ENCODE results near the gene PALLD. TPM values are rescaled to one million over a fixed set of nuclear protein-coding genes. Genes with fewer than 3 reads are reported as not detected.

PALLD gene
- total and polyA plus RNA-seq, 2 of the 13 experiments (the other 11 are each of a cell fraction or from before 2014, with no cell fraction given): 0.50 to 1.5 TPM

GRCh38 chr4:168696280-168696679, 199.4 kb downstream of the PALLD start:
- no peak for FAIRE-seq
- in situ Hi-C loops (cut with HindIII; ENCODE audit: extremely low pct_ligation_motif_present, low pct_unique_long_range_greater_than_20kb): no loop called here
- POLR2A ChIA-PET: no interaction called here

More at GRCh38 chr4:168696280-168696679, 199.4 kb downstream of the PALLD start:
- no peak for ATAC-seq
- CTCF ChIA-PET (ENCODE audit: low intra/inter-chr PET ratio, low total read pairs): no interaction called here
- no peaks in the 10 kb centered on the region for H3K79me2 ChIP-seq (ENCODE audit: insufficient read depth, low read length)
- no peak overlapping the region for H3K4me3 ChIP-seq (replicated peaks in 1 of 3; ENCODE audit: insufficient read depth in 1 of 3, low read depth in 2 of 3, low read length in 3 of 3)
- intact Hi-C loops (cut with micrococcal nuclease; ENCODE audit: unreplicated experiment): no loop called here
- no peaks in the 10 kb centered on the region for H3K27me3 ChIP-seq (ENCODE audit: control insufficient read depth in 1 of 2, insufficient read depth in 2 of 2, low read length in 2 of 2)
- H3K27ac ChIP-seq (ENCODE audit: extremely low read length, insufficient read depth, low read length): no peak overlapping the region
- H2AFZ ChIP-seq (ENCODE audit: low read length): no peak overlapping the region
- H4K20me1 ChIP-seq (ENCODE audit: insufficient read depth, low read length): no peaks in the 10 kb centered on the region
- WGBS (ENCODE audit: low lambda C conversion rate): 0% methylated on average over 1 of the region's 1 CpG
- TF ChIP-seq ZNF766 (CRISPR knock-in tag; IDR thresholded peaks at IDR 0.05; ENCODE audit: borderline replicate concordance): no peak
- TF ChIP-seq RERE (CRISPR knock-in tag; IDR thresholded peaks at IDR 0.05; ENCODE audit: low read depth): no peak
- no peak for TF ChIP-seq MTF1 (CRISPR knock-in tag; IDR thresholded peaks at IDR 0.05)
- TF ChIP-seq ZNF572 (CRISPR knock-in tag; IDR thresholded peaks at IDR 0.05): no peak
- TF ChIP-seq ZNF747 (CRISPR knock-in tag; IDR thresholded peaks at IDR 0.05; ENCODE audit: borderline replicate concordance): no peak
- TF ChIP-seq ARNT2 (CRISPR knock-in tag; IDR thresholded peaks at IDR 0.05; ENCODE audit: low read depth): no peak
- TF ChIP-seq ZNF12 (CRISPR knock-in tag; IDR thresholded peaks at IDR 0.05): no peak
- TF ChIP-seq FOXK2 (IDR thresholded peaks at IDR 0.05): no peak
- H3K9me3 ChIP-seq (ENCODE audit: low read length): no peaks in the 10 kb centered on the region
- BruUV-seq (replicated peaks): no TSS peak
- H3K36me3 ChIP-seq (replicated peaks in 1 of 2; ENCODE audit: control insufficient read depth in 1 of 2, insufficient read depth in 2 of 2, low read length in 2 of 2): no peaks in the 10 kb centered on the region
- H3K4me1 ChIP-seq (ENCODE audit: insufficient read depth, low read length): peaks cover 7% of the 10 kb centered on the region
- no peak overlapping the region for H3K4me2 ChIP-seq (ENCODE audit: low read depth, low read length)
- no peak for DNase-seq (ENCODE audit: low spot score)
- no peak overlapping the region for H3K9ac ChIP-seq (ENCODE audit: insufficient read depth, low read depth, low read length)
